K562 (cell line): ENCODE results near the gene HAPLN2.

Source experiments
- CEBPZ ChIP-seq: fragments of 150-350 bp; IDR thresholded peaks from 2 replicates; pipeline ENCODE4 v1.6.1; 2014; ENCODE audit warnings: low read depth, mild to moderate bottlenecking, low read length, borderline replicate concordance
- FOXP1 ChIP-seq: sonication (generic); formaldehyde crosslinking; IDR thresholded peaks from 2 replicates; pipeline ENCODE4 v1.8.0; 2022; ENCODE audit warnings: mild to moderate bottlenecking, missing genetic modification reagents

- TF ChIP-seq FOXP1 (CRISPR knock-in tag) (no peak), CEBPZ (no peak)
Observed at GRCh38 chr1:156667968-156668709, 48.9 kb downstream of the HAPLN2 start.
